ENCODE data around the gene ERG28.

DNA sequence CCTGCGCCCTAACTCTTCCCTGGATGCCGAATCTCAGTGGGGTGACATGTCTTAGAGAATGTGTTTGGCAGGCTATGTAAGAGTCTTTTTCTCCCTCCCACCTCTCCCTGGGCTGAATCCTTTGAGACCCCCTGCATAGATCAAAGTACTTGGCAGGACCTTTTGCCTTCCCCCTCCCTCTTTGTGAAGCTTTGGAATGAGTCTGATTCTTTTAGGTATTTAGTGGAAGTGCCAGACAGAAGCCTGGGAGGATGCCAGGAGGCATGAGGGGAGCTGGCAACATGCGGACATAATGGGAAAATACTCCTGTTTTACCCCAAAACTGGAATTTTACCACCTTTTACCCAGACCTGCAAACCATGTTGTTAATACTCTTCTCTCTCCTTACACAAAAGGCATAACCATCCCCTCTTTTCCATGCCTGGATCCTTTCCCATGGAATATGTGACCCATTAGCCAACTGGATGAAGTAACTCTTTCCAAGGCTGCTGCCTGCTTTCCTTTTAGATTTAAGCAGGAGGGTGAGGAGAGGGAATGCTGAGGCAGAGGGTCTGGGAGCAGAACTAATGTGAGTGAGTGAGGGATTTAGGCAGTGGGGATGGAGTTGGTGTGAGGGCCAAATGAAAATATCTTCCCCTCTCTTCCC lies 42.1 kb upstream of the ERG28 start:
- TF ChIP-seq POLR2A (IDR thresholded peaks at IDR 0.05; ENCODE audit: extremely low read depth, insufficient read length) (no peak), CTCF (IDR thresholded peaks at IDR 0.05; ENCODE audit: low read depth, low read length) (no peak), MYC (IDR thresholded peaks at IDR 0.05; ENCODE audit: low read depth, low read length) (no peak)
- TF ChIP-seq, protein P1, sequence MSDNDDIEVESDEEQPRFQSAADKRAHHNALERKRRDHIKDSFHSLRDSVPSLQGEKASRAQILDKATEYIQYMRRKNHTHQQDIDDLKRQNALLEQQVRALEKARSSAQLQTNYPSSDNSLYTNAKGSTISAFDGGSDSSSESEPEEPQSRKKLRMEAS (IDR thresholded peaks at IDR 0.05; ENCODE audit: low read depth, low read length), result no peak

All from NB4 (cell line).